ENCODE measurements around the gene PLAC1. TPM values are rescaled to one million over a fixed set of nuclear protein-coding genes. Genes with fewer than 3 reads are reported as not detected.

PLAC1 gene
- polyA plus RNA-seq, 1 donor from 2014 or later: not detected

GRCh38 chrX:134688839-134689238 is 30.6 kb upstream of the PLAC1 start:
- H3F3A ChIP-seq (ENCODE audit: insufficient read depth, low read length, poor library complexity, severe bottlenecking): no peaks in the 10 kb centered on the region
- H3K9me3 ChIP-seq (ENCODE audit: low read length): no peaks in the 10 kb centered on the region
- no peak overlapping the region for H2AFZ ChIP-seq (ENCODE audit: low read depth, low read length)
- no peaks in the 10 kb centered on the region for H3K79me2 ChIP-seq (replicated peaks; ENCODE audit: insufficient read depth, low read length)
- no peaks in the 10 kb centered on the region for H4K20me1 ChIP-seq (ENCODE audit: insufficient read depth)
- H3K27me3 ChIP-seq (ENCODE audit: insufficient read depth, low read depth, low read length): no peaks in the 10 kb centered on the region
- H3K4me2 ChIP-seq (ENCODE audit: low read length): no peak overlapping the region
- no peak for TF ChIP-seq EZH2 (IDR thresholded peaks at IDR 0.05; ENCODE audit: borderline replicate concordance, insufficient read depth, low read length, poor library complexity, severe bottlenecking)
- no peak for TF ChIP-seq RAD21 (conservative IDR thresholded peaks at IDR 0.05)
- no peak for TF ChIP-seq TAF1 (IDR thresholded peaks at IDR 0.05; ENCODE audit: low read depth)
- no peaks in the 10 kb centered on the region for H3K36me3 ChIP-seq (ENCODE audit: insufficient read depth, low read length)
- H3K4me3 ChIP-seq (ENCODE audit: low read length): no peak overlapping the region
- H3K9ac ChIP-seq (ENCODE audit: low read length): no peak overlapping the region
- no peak overlapping the region for H3K27ac ChIP-seq (ENCODE audit: low read length)
- no peaks in the 10 kb centered on the region for H3K9me2 ChIP-seq (ENCODE audit: insufficient read depth, low read length)

GRCh38 chrX:134688031-134688823 is 30.0 kb upstream of the PLAC1 start:
- Histone ChIP-seq H3F3A (ENCODE audit: insufficient read depth, low read length, poor library complexity, severe bottlenecking) (no peaks in the 10 kb centered on the region), H3K9me3 (ENCODE audit: low read length) (no peaks in the 10 kb centered on the region), H3K36me3 (ENCODE audit: insufficient read depth, low read length) (no peaks in the 10 kb centered on the region), H3K9me2 (ENCODE audit: insufficient read depth, low read length) (no peaks in the 10 kb centered on the region), H3K79me2 (replicated peaks; ENCODE audit: insufficient read depth, low read length) (no peaks in the 10 kb centered on the region), H3K4me3 (ENCODE audit: low read length) (no peak overlapping the region), H3K27ac (ENCODE audit: low read length) (no peak overlapping the region), H3K4me2 (ENCODE audit: low read length) (no peak overlapping the region), H3K27me3 (ENCODE audit: insufficient read depth, low read depth, low read length) (no peaks in the 10 kb centered on the region), H4K20me1 (ENCODE audit: insufficient read depth) (no peaks in the 10 kb centered on the region), H3K9ac (ENCODE audit: low read length) (no peak overlapping the region), H2AFZ (ENCODE audit: low read depth, low read length) (no peak overlapping the region)
- TF ChIP-seq MXI1 (conservative IDR thresholded peaks at IDR 0.05; ENCODE audit: poor library complexity, severe bottlenecking): no peak

- Histone ChIP-seq H4K20me1 (ENCODE audit: insufficient read depth) (no peaks in the 10 kb centered on the region), H3K9me2 (ENCODE audit: insufficient read depth, low read length) (no peaks in the 10 kb centered on the region), H3K27ac (ENCODE audit: low read length) (no peak overlapping the region), H3K27me3 (ENCODE audit: insufficient read depth, low read depth, low read length) (no peaks in the 10 kb centered on the region), H2AFZ (ENCODE audit: low read depth, low read length) (no peak overlapping the region), H3F3A (ENCODE audit: insufficient read depth, low read length, poor library complexity, severe bottlenecking) (no peaks in the 10 kb centered on the region), H3K79me2 (replicated peaks; ENCODE audit: insufficient read depth, low read length) (no peaks in the 10 kb centered on the region), H3K9ac (ENCODE audit: low read length) (no peak overlapping the region), H3K36me3 (ENCODE audit: insufficient read depth, low read length) (no peaks in the 10 kb centered on the region), H3K4me3 (ENCODE audit: low read length) (no peak overlapping the region), H3K4me2 (ENCODE audit: low read length) (no peak overlapping the region), H3K9me3 (ENCODE audit: low read length) (no peaks in the 10 kb centered on the region)
- TF ChIP-seq POLR2AphosphoS5 (IDR thresholded peaks at IDR 0.05): no peak
- TF ChIP-seq RAD21 (conservative IDR thresholded peaks at IDR 0.05): no peak
- TF ChIP-seq SMC3 (conservative IDR thresholded peaks at IDR 0.05; ENCODE audit: poor library complexity): no peak
- TF ChIP-seq TAF1 (IDR thresholded peaks at IDR 0.05; ENCODE audit: low read depth): no peak
- no peak for TF ChIP-seq REST (IDR thresholded peaks at IDR 0.05; ENCODE audit: borderline replicate concordance)
- no peak for TF ChIP-seq EZH2 (IDR thresholded peaks at IDR 0.05; ENCODE audit: borderline replicate concordance, insufficient read depth, low read length, poor library complexity, severe bottlenecking)
- no peak for TF ChIP-seq MXI1 (conservative IDR thresholded peaks at IDR 0.05; ENCODE audit: poor library complexity, severe bottlenecking)
- TF ChIP-seq EP300 (conservative IDR thresholded peaks at IDR 0.05; ENCODE audit: poor library complexity, severe bottlenecking): no peak
- TF ChIP-seq CTCF (IDR thresholded peaks at IDR 0.05; ENCODE audit: poor library complexity, severe bottlenecking): no peak
These were observed 27.4 kb upstream of the PLAC1 start for GRCh38 chrX:134685668-134686067.
